OCI-LY3 (cell line): ENCODE results near the gene ZNF592.

ENCODE experiments used
- H2AFZ ChIP-seq: fragments of 200-600, 300-600 bp; shearing (Covaris generic); 2 replicates; pipeline ENCODE4 v1.6.0; 2014; ENCODE audit warnings: antibody characterized with exemption, low read depth, low read length
- H3K27ac ChIP-seq: fragments of 200-600, 300-600 bp; sonication (generic); 2 replicates; pipeline ENCODE4 v1.5.1; 2014; ENCODE audit warnings: mild to moderate bottlenecking, low read length, moderate library complexity, mixed read lengths
- H3K27me3 ChIP-seq: fragments of 200-600, 300-600 bp; sonication (generic); 2 replicates; pipeline ENCODE4 v1.6.1; 2014; ENCODE audit warnings: low read depth, low read length, mixed read lengths
- H3K36me3 ChIP-seq: fragments of 200-600, 300-600 bp; sonication (generic); replicated peaks from 2 replicates; pipeline ENCODE3; 2014; ENCODE audit warnings: low read depth, low read length, mixed read lengths
- H3K4me1 ChIP-seq: fragments of 300-600, 200-600 bp; sonication (generic); 2 replicates; pipeline ENCODE4 v1.6.1; 2014; ENCODE audit warnings: low read length, mixed read lengths
- H3K4me2 ChIP-seq: fragments of 200-600, 300-600 bp; sonication (generic); 2 replicates; pipeline ENCODE4 v1.6.1; 2014; ENCODE audit warnings: low read length, mixed read lengths
- H3K4me3 ChIP-seq: fragments of 300-600, 200-600 bp; sonication (generic); 2 replicates; pipeline ENCODE4 v1.5.1; 2014; ENCODE audit warnings: antibody characterized with exemption, mild to moderate bottlenecking, low read length, moderate library complexity
- H3K79me2 ChIP-seq: fragments of 300-600, 200-600 bp; shearing (Covaris generic); 2 replicates; pipeline ENCODE4 v1.6.1; 2014; ENCODE audit warnings: mild to moderate bottlenecking, low read length, mixed read lengths
- H3K9ac ChIP-seq: fragments of 300-600, 200-600 bp; shearing (Covaris generic); 2 replicates; pipeline ENCODE4 v1.6.0; 2014; ENCODE audit warnings: mild to moderate bottlenecking, low read length, moderate library complexity
- H3K9me3 ChIP-seq: fragments of 200-600, 300-600 bp; shearing (Covaris generic); 2 replicates; pipeline ENCODE4 v1.6.1; 2014; ENCODE audit warnings: low read length, mixed read lengths; ENCODE audit not compliant: insufficient read depth
- H4K20me1 ChIP-seq: fragments of 200-600, 300-600 bp; sonication (generic); 2 replicates; pipeline ENCODE4 v1.6.1; 2016; ENCODE audit warnings: low read length, mixed read lengths; ENCODE audit not compliant: insufficient read depth
- CTCF ChIP-seq: fragments of 200-600, 300-600 bp; sonication (generic); IDR thresholded peaks from 2 replicates; pipeline ENCODE4 v1.5.1; 2014; ENCODE audit warnings: antibody characterized with exemption, low read length, low read depth
- EZH2phosphoT487 ChIP-seq: fragments of 200-600 bp; shearing (Covaris generic); IDR thresholded peaks from 2 replicates; pipeline ENCODE4 v1.6.1; 2018; ENCODE audit warnings: antibody characterized with exemption, mixed run types, low read depth

The ZNF592 gene

DNA sequence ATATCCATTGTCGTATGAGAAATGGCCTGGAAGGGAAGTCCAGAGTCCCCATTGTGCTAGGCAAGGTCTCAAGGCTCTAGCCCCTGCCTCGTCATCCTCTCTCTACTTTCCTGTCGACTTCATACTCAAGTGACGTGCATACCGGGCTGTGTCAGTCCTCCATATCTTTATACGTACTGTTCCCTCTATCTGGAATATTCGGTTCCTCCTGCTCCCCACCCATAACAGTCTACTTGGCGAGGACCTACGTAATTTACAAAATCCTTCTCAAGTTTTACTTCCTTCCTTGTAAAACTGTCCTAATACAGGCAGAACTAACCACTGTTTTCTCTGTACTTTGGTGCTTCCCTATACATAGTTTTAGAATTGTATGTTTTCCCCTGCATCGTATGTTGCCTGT lies 66.5 kb downstream of the ZNF592 start:
- no peak overlapping the region for H3K27ac ChIP-seq
- H2AFZ ChIP-seq, result no peak overlapping the region
- no peaks in the 10 kb centered on the region for H4K20me1 ChIP-seq
- H3K79me2 ChIP-seq, result no peaks in the 10 kb centered on the region
- no peak overlapping the region for H3K9ac ChIP-seq
- no peaks in the 10 kb centered on the region for H3K27me3 ChIP-seq
- H3K4me3 ChIP-seq, result no peak overlapping the region
- TF ChIP-seq CTCF, result no peak
- TF ChIP-seq EZH2phosphoT487, result no peak
- no peak overlapping the region for H3K4me2 ChIP-seq
- no peaks in the 10 kb centered on the region for H3K36me3 ChIP-seq
- H3K9me3 ChIP-seq, result no peaks in the 10 kb centered on the region
- peaks cover 9% of the 10 kb centered on the region for H3K4me1 ChIP-seq

DNA sequence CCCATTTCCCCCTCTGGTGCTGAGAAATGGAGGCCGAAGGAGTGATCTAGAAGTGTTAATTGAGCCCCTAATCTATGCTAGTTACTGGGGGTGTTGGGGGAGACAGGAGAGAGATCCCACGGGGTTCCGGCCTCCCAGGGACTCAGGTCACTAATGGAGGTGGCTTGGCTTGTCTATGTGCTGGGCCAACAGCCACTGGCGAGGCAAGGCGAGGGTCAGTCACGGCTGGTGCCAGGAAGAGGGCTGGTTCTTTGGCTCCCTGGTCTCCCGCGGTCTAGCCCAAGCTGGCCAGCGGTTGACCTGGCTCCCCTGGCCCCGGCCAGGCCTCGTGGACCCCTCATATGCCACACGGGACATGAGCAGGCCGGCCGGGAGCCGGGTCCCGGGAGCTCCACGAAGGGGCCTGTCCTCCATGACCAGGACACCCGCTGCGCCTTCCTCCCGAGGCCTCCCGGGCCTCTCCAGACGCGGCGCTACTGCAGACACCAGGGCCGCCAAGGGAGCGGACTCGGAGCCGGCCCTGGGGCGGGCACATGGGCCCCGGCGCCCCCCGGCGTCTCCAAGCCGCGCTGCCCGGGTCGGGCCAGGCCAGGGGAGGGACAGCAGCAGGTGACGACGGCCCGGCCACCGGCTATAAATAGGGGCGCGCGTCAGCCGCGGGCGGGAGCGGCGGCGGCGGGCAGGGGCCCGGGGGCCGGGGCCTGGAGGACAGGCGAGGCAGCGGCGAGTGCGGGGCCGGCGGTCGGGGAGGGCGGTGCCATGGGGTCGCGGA lies 68.5 kb downstream of the ZNF592 start, which contains the start of gene ALPK3:
Gene ALPK3 (plus strand): TSS at position 663 of the 772 bp plus-strand sequence. CDS start 97 bp downstream, at position 760.
- TF ChIP-seq CTCF (no peak), EZH2phosphoT487 (no peak)
- H3K9ac ChIP-seq, result no peak within 1 kb of the TSS
- no peak within 1 kb of the TSS for H3K27ac ChIP-seq
- H3K4me3 ChIP-seq, result no peak within 1 kb of the TSS
- no peaks in the 10 kb centered on the region for H3K36me3 ChIP-seq
- H3K9me3 ChIP-seq, result no peaks in the 10 kb centered on the region
- no peaks in the 10 kb centered on the region for H3K27me3 ChIP-seq
- H3K79me2 ChIP-seq, result no peaks in the 10 kb centered on the region
- H4K20me1 ChIP-seq, result no peaks in the 10 kb centered on the region
- no peak within 1 kb of the TSS for H3K4me2 ChIP-seq
- H3K4me1 ChIP-seq, result peaks cover 9% of the 10 kb centered on the region
- no peak within 1 kb of the TSS for H2AFZ ChIP-seq

DNA sequence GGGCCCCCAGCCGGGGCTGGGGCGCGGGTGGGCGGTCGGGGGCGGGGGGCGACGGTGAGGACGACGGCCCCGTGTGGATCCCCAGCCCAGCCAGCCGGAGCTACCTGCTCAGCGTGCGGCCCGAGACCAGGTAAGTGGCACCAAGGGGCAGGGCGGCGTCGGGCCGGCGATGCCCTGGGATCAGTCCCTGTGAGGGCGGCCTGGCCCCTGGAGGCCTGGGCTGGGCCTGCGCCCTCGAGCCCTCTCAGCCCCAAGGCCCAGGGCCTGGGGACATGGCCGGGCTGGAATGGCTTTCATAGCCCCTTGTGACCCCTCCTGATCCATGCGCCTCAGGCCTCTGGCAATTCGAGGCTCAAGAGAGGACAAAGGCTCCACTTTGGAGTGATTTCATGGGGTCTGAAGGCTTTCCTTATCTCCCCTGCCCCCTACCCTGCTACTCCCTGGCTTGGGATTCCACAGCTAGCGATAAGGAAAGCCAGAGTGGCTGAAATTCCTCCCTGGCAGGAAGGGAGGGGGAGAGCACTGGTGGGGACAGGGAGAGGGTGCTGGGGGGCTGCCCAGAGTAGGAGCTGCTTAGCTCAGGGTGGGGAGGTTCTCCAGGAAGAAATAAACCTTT lies 69.2 kb downstream of the ZNF592 start:
- Histone ChIP-seq H3K9me3 (no peaks in the 10 kb centered on the region), H3K4me1 (peaks cover 9% of the 10 kb centered on the region), H3K27me3 (no peaks in the 10 kb centered on the region), H4K20me1 (no peaks in the 10 kb centered on the region), H3K27ac (no peak overlapping the region), H3K9ac (no peak overlapping the region), H3K36me3 (no peaks in the 10 kb centered on the region), H3K79me2 (no peaks in the 10 kb centered on the region), H2AFZ (no peak overlapping the region), H3K4me3 (no peak overlapping the region), H3K4me2 (no peak overlapping the region)
- TF ChIP-seq CTCF (no peak), EZH2phosphoT487 (no peak)

- H4K20me1 ChIP-seq, result no peaks in the 10 kb centered on the region
- no peaks in the 10 kb centered on the region for H3K36me3 ChIP-seq
- H3K4me1 ChIP-seq, result peaks cover 9% of the 10 kb centered on the region
- H3K27ac ChIP-seq, result no peak overlapping the region
- no peaks in the 10 kb centered on the region for H3K27me3 ChIP-seq
- H3K9me3 ChIP-seq, result no peaks in the 10 kb centered on the region
- H2AFZ ChIP-seq, result no peak overlapping the region
- H3K9ac ChIP-seq, result no peak overlapping the region
- no peak for TF ChIP-seq CTCF
- no peak for TF ChIP-seq EZH2phosphoT487
- H3K4me2 ChIP-seq, result no peak overlapping the region
- no peak overlapping the region for H3K4me3 ChIP-seq
- H3K79me2 ChIP-seq, result no peaks in the 10 kb centered on the region
These were observed 70.1 kb downstream of the ZNF592 start for GRCh38 chr15:84818261-84819131.
